ENCODE results near the gene PPM1E. TPM values are rescaled to one million over a fixed set of nuclear protein-coding genes. Genes with fewer than 3 reads are reported as not detected.

Gene PPM1E
- total and polyA plus RNA-seq, 2 experiments from 2014 or later = not detected

GRCh38 chr17:58886514-58886913 is 130.9 kb downstream of the PPM1E start:
- TF ChIP-seq EZH2phosphoT487 (IDR thresholded peaks at IDR 0.05; ENCODE audit: insufficient read depth, low read depth) (no peak), EZH2 (IDR thresholded peaks at IDR 0.05; ENCODE audit: insufficient read depth, poor library complexity, severe bottlenecking) (no peak)
- Histone ChIP-seq H3K9me2 (ENCODE audit: insufficient read depth) (no peaks in the 10 kb centered on the region), H3K9me3 (ENCODE audit: low read depth) (no peaks in the 10 kb centered on the region), H3K27me3 (replicated peaks; ENCODE audit: insufficient read depth) (no peaks in the 10 kb centered on the region), H2AFZ (no peak overlapping the region), H3K9ac (no peak overlapping the region), H3K4me3 (no peak overlapping the region), H3K36me3 (ENCODE audit: low read depth) (no peaks in the 10 kb centered on the region), H3K27ac (no peak overlapping the region), H3K4me2 (ENCODE audit: unreplicated experiment) (no peak overlapping the region), H3K4me1 (ENCODE audit: insufficient read depth) (no peaks in the 10 kb centered on the region), H3K79me2 (ENCODE audit: insufficient read depth) (no peaks in the 10 kb centered on the region), H3F3A (ENCODE audit: insufficient read depth) (no peaks in the 10 kb centered on the region), H4K20me1 (ENCODE audit: insufficient read depth) (no peaks in the 10 kb centered on the region)
- in situ Hi-C loops (cut with MboI) = no loop called here
- no peak for DNase-seq
- WGBS, 2 experiments (ENCODE audit: low coverage in 1 of 2, low lambda C conversion rate in 2 of 2, missing lambda C conversion rate in 2 of 2) = 24 to 32% methylated on average over 1 of the region's 1 CpG

- in situ Hi-C loops (cut with MboI) = no loop called here
- Histone ChIP-seq H3F3A (ENCODE audit: insufficient read depth) (no peaks in the 10 kb centered on the region), H3K36me3 (ENCODE audit: low read depth) (no peaks in the 10 kb centered on the region), H3K27me3 (replicated peaks; ENCODE audit: insufficient read depth) (no peaks in the 10 kb centered on the region), H2AFZ (no peak overlapping the region), H3K4me2 (ENCODE audit: unreplicated experiment) (no peak overlapping the region), H3K9me3 (ENCODE audit: low read depth) (no peaks in the 10 kb centered on the region), H3K79me2 (ENCODE audit: insufficient read depth) (no peaks in the 10 kb centered on the region), H3K9me2 (ENCODE audit: insufficient read depth) (no peaks in the 10 kb centered on the region), H3K9ac (no peak overlapping the region), H3K4me1 (ENCODE audit: insufficient read depth) (no peaks in the 10 kb centered on the region), H3K4me3 (no peak overlapping the region), H3K27ac (no peak overlapping the region), H4K20me1 (ENCODE audit: insufficient read depth) (no peaks in the 10 kb centered on the region)
- no peak for TF ChIP-seq EZH2 (IDR thresholded peaks at IDR 0.05; ENCODE audit: insufficient read depth, poor library complexity, severe bottlenecking)
- no peak for TF ChIP-seq EZH2phosphoT487 (IDR thresholded peaks at IDR 0.05; ENCODE audit: insufficient read depth, low read depth)
- 42 to 48% methylated on average over 3 of the region's 3 CpGs for WGBS, 2 experiments (ENCODE audit: low coverage in 1 of 2, low lambda C conversion rate in 2 of 2, missing lambda C conversion rate in 2 of 2)
- no peak for DNase-seq
These were observed 134.3 kb downstream of the PPM1E start for GRCh38 chr17:58889928-58890327.

- no peak overlapping the region for H2AFZ ChIP-seq
- H3K27me3 ChIP-seq (replicated peaks; ENCODE audit: insufficient read depth) = no peaks in the 10 kb centered on the region
- in situ Hi-C loops (cut with MboI) = no loop called here
- H3K4me2 ChIP-seq (ENCODE audit: unreplicated experiment) = no peak overlapping the region
- DNase-seq = no peak
- no peaks in the 10 kb centered on the region for H4K20me1 ChIP-seq (ENCODE audit: insufficient read depth)
- H3K79me2 ChIP-seq (ENCODE audit: insufficient read depth) = no peaks in the 10 kb centered on the region
- no peaks in the 10 kb centered on the region for H3K9me2 ChIP-seq (ENCODE audit: insufficient read depth)
- no peaks in the 10 kb centered on the region for H3F3A ChIP-seq (ENCODE audit: insufficient read depth)
- H3K4me1 ChIP-seq (ENCODE audit: insufficient read depth) = no peaks in the 10 kb centered on the region
- TF ChIP-seq EZH2phosphoT487 (IDR thresholded peaks at IDR 0.05; ENCODE audit: insufficient read depth, low read depth) = no peak
- no peak for TF ChIP-seq EZH2 (IDR thresholded peaks at IDR 0.05; ENCODE audit: insufficient read depth, poor library complexity, severe bottlenecking)
- H3K4me3 ChIP-seq = no peak overlapping the region
- H3K9me3 ChIP-seq (ENCODE audit: low read depth) = no peaks in the 10 kb centered on the region
- H3K36me3 ChIP-seq (ENCODE audit: low read depth) = no peaks in the 10 kb centered on the region
- WGBS, 2 experiments (ENCODE audit: low coverage in 1 of 2, low lambda C conversion rate in 2 of 2, missing lambda C conversion rate in 2 of 2) = 53 to 61% methylated on average over 5 of the region's 5 CpGs
- no peak overlapping the region for H3K9ac ChIP-seq
- H3K27ac ChIP-seq = no peak overlapping the region
These were observed 143.5 kb downstream of the PPM1E start for GRCh38 chr17:58899191-58899590.

- no peaks in the 10 kb centered on the region for H3K9me2 ChIP-seq (ENCODE audit: insufficient read depth)
- H3K79me2 ChIP-seq (ENCODE audit: insufficient read depth) = no peaks in the 10 kb centered on the region
- H3K36me3 ChIP-seq (ENCODE audit: low read depth) = no peaks in the 10 kb centered on the region
- H2AFZ ChIP-seq = no peak overlapping the region
- no peak overlapping the region for H3K4me3 ChIP-seq
- no peak for DNase-seq
- H3F3A ChIP-seq (ENCODE audit: insufficient read depth) = no peaks in the 10 kb centered on the region
- no peak overlapping the region for H3K9ac ChIP-seq
- 31 to 43% methylated on average over 1 of the region's 1 CpG for WGBS, 2 experiments (ENCODE audit: low coverage in 1 of 2, low lambda C conversion rate in 2 of 2, missing lambda C conversion rate in 2 of 2)
- H3K9me3 ChIP-seq (ENCODE audit: low read depth) = no peaks in the 10 kb centered on the region
- H3K27me3 ChIP-seq (replicated peaks; ENCODE audit: insufficient read depth) = no peaks in the 10 kb centered on the region
- in situ Hi-C loops (cut with MboI) = no loop called here
- H4K20me1 ChIP-seq (ENCODE audit: insufficient read depth) = no peaks in the 10 kb centered on the region
- H3K27ac ChIP-seq = no peak overlapping the region
- H3K4me2 ChIP-seq (ENCODE audit: unreplicated experiment) = no peak overlapping the region
- TF ChIP-seq EZH2 (IDR thresholded peaks at IDR 0.05; ENCODE audit: insufficient read depth, poor library complexity, severe bottlenecking) = no peak
- TF ChIP-seq EZH2phosphoT487 (IDR thresholded peaks at IDR 0.05; ENCODE audit: insufficient read depth, low read depth) = no peak
- no peaks in the 10 kb centered on the region for H3K4me1 ChIP-seq (ENCODE audit: insufficient read depth)
These were observed 146.7 kb downstream of the PPM1E start for GRCh38 chr17:58902322-58902721.

- Histone ChIP-seq H3K9me2 (ENCODE audit: insufficient read depth) (no peaks in the 10 kb centered on the region), H3K4me2 (ENCODE audit: unreplicated experiment) (no peak overlapping the region), H4K20me1 (ENCODE audit: insufficient read depth) (no peaks in the 10 kb centered on the region), H3K4me1 (ENCODE audit: insufficient read depth) (no peaks in the 10 kb centered on the region), H3K4me3 (no peak overlapping the region), H3K27me3 (replicated peaks; ENCODE audit: insufficient read depth) (no peaks in the 10 kb centered on the region), H3K79me2 (ENCODE audit: insufficient read depth) (no peaks in the 10 kb centered on the region), H3F3A (ENCODE audit: insufficient read depth) (no peaks in the 10 kb centered on the region), H3K36me3 (ENCODE audit: low read depth) (no peaks in the 10 kb centered on the region), H2AFZ (no peak overlapping the region), H3K9me3 (ENCODE audit: low read depth) (no peaks in the 10 kb centered on the region), H3K9ac (no peak overlapping the region), H3K27ac (no peak overlapping the region)
- WGBS, 2 experiments (ENCODE audit: low coverage in 1 of 2, low lambda C conversion rate in 2 of 2, missing lambda C conversion rate in 2 of 2) = 50 to 51% methylated on average over 8 of the region's 8 CpGs
- TF ChIP-seq EZH2phosphoT487 (IDR thresholded peaks at IDR 0.05; ENCODE audit: insufficient read depth, low read depth) (no peak), EZH2 (IDR thresholded peaks at IDR 0.05; ENCODE audit: insufficient read depth, poor library complexity, severe bottlenecking) (no peak)
- in situ Hi-C loops (cut with MboI) = no loop called here
- no peak for DNase-seq
These were observed 156.2 kb downstream of the PPM1E start for GRCh38 chr17:58911741-58912343.
